ENCODE measurements around the gene COPS3. TPM values are rescaled to one million over a fixed set of nuclear protein-coding genes. Genes with fewer than 3 reads are reported as not detected.

Gene COPS3
- total RNA-seq, 1 experiment from 2014 or later: 113 TPM

GRCh38 chr17:17320188-17320910, 39.3 kb upstream of the COPS3 start:
- no peaks in the 10 kb centered on the region for H3K4me1 ChIP-seq (ENCODE audit: insufficient read depth, low read length)
- H3K27ac Mint-ChIP-seq: no peak overlapping the region
- no peak overlapping the region for H3K4me3 Mint-ChIP-seq
- H3K27ac ChIP-seq (ENCODE audit: insufficient read length, low read depth, low read length): no peak overlapping the region
- H3K79me2 ChIP-seq (ENCODE audit: insufficient read depth, low read length): no peaks in the 10 kb centered on the region
- H2BK15ac ChIP-seq (ENCODE audit: low read depth, low read length): no peak overlapping the region
- no peaks in the 10 kb centered on the region for H3K27me3 Mint-ChIP-seq (ENCODE audit: low read depth)
- H3K9ac ChIP-seq (ENCODE audit: extremely low read depth, insufficient read length, low read length): no peak overlapping the region
- no peak overlapping the region for H3T11ph ChIP-seq (ENCODE audit: low read length)
- no peak overlapping the region for H3K14ac ChIP-seq (ENCODE audit: insufficient read depth, low read length)
- no peak overlapping the region for H3K4me2 ChIP-seq (ENCODE audit: insufficient read depth, insufficient read length, low read length)
- no peak overlapping the region for H2BK20ac ChIP-seq (ENCODE audit: low read depth, low read length, poor library complexity, severe bottlenecking)
- no peak overlapping the region for H2BK120ac ChIP-seq (ENCODE audit: low read depth, low read length, poor library complexity, severe bottlenecking)
- no peak overlapping the region for H3K56ac ChIP-seq (ENCODE audit: insufficient read length, low read depth, low read length)
- no peak overlapping the region for H3K18ac ChIP-seq (ENCODE audit: insufficient read length, low read depth, low read length)
- H4K91ac ChIP-seq (ENCODE audit: insufficient read length, low read depth, low read length): no peak overlapping the region
- H4K5ac ChIP-seq (ENCODE audit: insufficient read length, low read depth, low read length): no peak overlapping the region
- no peak overlapping the region for H3K23ac ChIP-seq (ENCODE audit: insufficient read length, low read depth, low read length)
- no peak overlapping the region for H3K4ac ChIP-seq (ENCODE audit: low read depth, low read length)
- peaks cover 1% of the 10 kb centered on the region for H3K23me2 ChIP-seq (ENCODE audit: insufficient read length, low read depth, low read length, poor library complexity, severe bottlenecking)
- H4K8ac ChIP-seq (replicated peaks; ENCODE audit: insufficient read length, low read depth, low read length): no peak overlapping the region
- H3K36me3 Mint-ChIP-seq (ENCODE audit: insufficient read depth in 1 of 3, low read depth in 3 of 3): peaks cover 1 to 10% (median 7%) of the 10 kb centered on the region in 3 experiments; a peak in 6 of 7 replicates
- H2AK5ac ChIP-seq (ENCODE audit: insufficient read length, low read length): no peak overlapping the region
- H3K79me1 ChIP-seq (ENCODE audit: insufficient read depth, low read depth, low read length, poor library complexity, severe bottlenecking): no peaks in the 10 kb centered on the region
- TF ChIP-seq, protein P1, sequence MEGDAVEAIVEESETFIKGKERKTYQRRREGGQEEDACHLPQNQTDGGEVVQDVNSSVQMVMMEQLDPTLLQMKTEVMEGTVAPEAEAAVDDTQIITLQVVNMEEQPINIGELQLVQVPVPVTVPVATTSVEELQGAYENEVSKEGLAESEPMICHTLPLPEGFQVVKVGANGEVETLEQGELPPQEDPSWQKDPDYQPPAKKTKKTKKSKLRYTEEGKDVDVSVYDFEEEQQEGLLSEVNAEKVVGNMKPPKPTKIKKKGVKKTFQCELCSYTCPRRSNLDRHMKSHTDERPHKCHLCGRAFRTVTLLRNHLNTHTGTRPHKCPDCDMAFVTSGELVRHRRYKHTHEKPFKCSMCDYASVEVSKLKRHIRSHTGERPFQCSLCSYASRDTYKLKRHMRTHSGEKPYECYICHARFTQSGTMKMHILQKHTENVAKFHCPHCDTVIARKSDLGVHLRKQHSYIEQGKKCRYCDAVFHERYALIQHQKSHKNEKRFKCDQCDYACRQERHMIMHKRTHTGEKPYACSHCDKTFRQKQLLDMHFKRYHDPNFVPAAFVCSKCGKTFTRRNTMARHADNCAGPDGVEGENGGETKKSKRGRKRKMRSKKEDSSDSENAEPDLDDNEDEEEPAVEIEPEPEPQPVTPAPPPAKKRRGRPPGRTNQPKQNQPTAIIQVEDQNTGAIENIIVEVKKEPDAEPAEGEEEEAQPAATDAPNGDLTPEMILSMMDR (conservative IDR thresholded peaks at IDR 0.05): no peak
- no peaks in the 10 kb centered on the region for H4K20me1 ChIP-seq (ENCODE audit: control insufficient read depth, insufficient read depth, insufficient read length)
- H3K27me3 ChIP-seq (ENCODE audit: insufficient read depth, low read length): no peaks in the 10 kb centered on the region
- H2BK5ac ChIP-seq (ENCODE audit: insufficient read length, low read length): no peak overlapping the region
- no CpG with 5 or more reads among the region's 16 CpGs for WGBS (ENCODE audit: extremely low coverage, insufficient read length, low lambda C conversion rate)
- H2BK12ac ChIP-seq (ENCODE audit: insufficient read length, low read depth, low read length): no peak overlapping the region
- no peak for DNase-seq
- no peak overlapping the region for H2AFZ ChIP-seq (ENCODE audit: low read length)
- no peaks in the 10 kb centered on the region for H3K9me3 Mint-ChIP-seq
- H3K4me1 Mint-ChIP-seq: peaks cover 1% of the 10 kb centered on the region in 2 experiments; a peak in 3 of 4 replicates
- no peaks in the 10 kb centered on the region for H3K9me3 ChIP-seq (ENCODE audit: control insufficient read depth, low read depth, low read length)
